Left lung (tissue), 10 donors: ENCODE measurements around the gene ZNF587. TPM values are rescaled to one million over a fixed set of nuclear protein-coding genes. Genes with fewer than 3 reads are reported as not detected.
"Not testable (repeated sequence)": the region's sequence is repeated elsewhere in the genome, so short reads cannot be mapped to it uniquely, and the experiment has no call there.

Source experiments
- ATAC-seq: fragments of 200-7000 bp; cut with Tn5 transposase; one replicate; pipeline ENCODE4 v1.9.1; 2020; ENCODE audit warnings: moderate library complexity
- DNase-seq, 4 donors: peaks; one replicate each; pipeline ENCODE4 v3.0.0-alpha.2; 2013 to 2020
- H3K27ac ChIP-seq, 2 donors: fragments of 200-600 bp; sonication (generic) in 1 of 2; one replicate each; pipeline versions ENCODE4 v1.5.0 to v1.8.0; 2020 to 2021
- H3K27me3 ChIP-seq, 2 donors: fragments of 200-600 bp; sonication (generic) in 1 of 2; one replicate each; pipeline versions ENCODE4 v1.5.0 to v1.8.0; 2020 to 2021
- H3K36me3 ChIP-seq, 2 donors: fragments of 200-600 bp; sonication (generic) in 1 of 2; one replicate each; pipeline versions ENCODE4 v1.5.0 to v1.8.0; 2020 to 2021
- H3K4me1 ChIP-seq, 2 donors: fragments of 200-600 bp; one replicate each; pipeline ENCODE4 v1.8.0; 2021
- H3K4me3 ChIP-seq, 2 donors: fragments of 200-600 bp; sonication (generic) in 1 of 2; one replicate each; pipeline versions ENCODE4 v1.5.0 to v1.8.0; 2020 to 2021; ENCODE audit warnings: mild to moderate bottlenecking in 1 of 2
- H3K9me3 ChIP-seq, 2 donors: fragments of 200-600 bp; sonication (generic) in 1 of 2; one replicate each; pipeline versions ENCODE4 v1.5.0 to v1.8.0; 2020 to 2021
- intact Hi-C, 2 donors: fragments of 100-400 bp; cut with DNase I; formaldehyde crosslinking; loops; one replicate each; pipeline versions ENCODE4 v1.11.2 to v1.14.2; 2022
- polyA plus RNA-seq, 6 donors: library from polyadenylated mRNA; unstranded; fragments of 120-200 nt; gene quantifications; one replicate each; pipeline ENCODE4 v1.2.1, GENCODE V29; 2013; ENCODE audit not compliant: insufficient read length in 6 of 6
- total RNA-seq, 2 donors: library from RNA; stranded (reverse); fragmentation: NEBNext Ultra II Directional; extraction: Animal tissue kit (Norgen Biotek cat#: 25700); gene quantifications; one replicate each; pipeline ENCODE4 v1.2.1, GENCODE V29; 2021
- TF ChIP-seq, protein P1 (sequence below), 2 donors: fragments of 200-600 bp; sonication (generic) in 1 of 2; IDR thresholded peaks; one replicate each; pipeline versions ENCODE4 v1.5.0 to v1.8.0; 2021; ENCODE audit warnings: antibody characterized with exemption in 2 of 2
- donor health status: DM: no; HTN: yes; CAD: no.
- donor health status: DM: no; HTN: no; CAD: no.

Gene ZNF587
- total and polyA plus RNA-seq, 8 donors = 31.4 to 38.8 (median 35.7) TPM

DNA sequence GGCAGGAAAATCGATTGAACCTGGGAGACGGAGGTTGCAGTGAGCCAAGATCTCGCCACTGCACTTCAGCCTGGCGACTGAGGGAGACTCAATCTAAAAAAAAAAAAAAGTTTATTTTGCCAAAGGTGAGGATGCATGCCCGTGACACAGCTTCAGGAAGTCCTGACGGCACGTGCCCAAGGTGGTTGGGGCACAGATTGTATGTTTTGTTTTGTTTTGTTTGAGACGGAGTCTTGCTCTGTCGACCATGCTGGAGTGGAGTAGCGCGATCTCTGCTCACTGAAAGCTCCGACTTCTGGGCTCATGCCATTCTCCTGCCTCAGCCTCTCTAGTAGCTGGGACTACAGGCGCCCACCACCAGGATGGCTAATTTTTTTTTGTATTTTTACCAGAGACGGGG is 31.7 kb upstream of the ZNF587 start:
- intact Hi-C loops = no loop called here

DNA sequence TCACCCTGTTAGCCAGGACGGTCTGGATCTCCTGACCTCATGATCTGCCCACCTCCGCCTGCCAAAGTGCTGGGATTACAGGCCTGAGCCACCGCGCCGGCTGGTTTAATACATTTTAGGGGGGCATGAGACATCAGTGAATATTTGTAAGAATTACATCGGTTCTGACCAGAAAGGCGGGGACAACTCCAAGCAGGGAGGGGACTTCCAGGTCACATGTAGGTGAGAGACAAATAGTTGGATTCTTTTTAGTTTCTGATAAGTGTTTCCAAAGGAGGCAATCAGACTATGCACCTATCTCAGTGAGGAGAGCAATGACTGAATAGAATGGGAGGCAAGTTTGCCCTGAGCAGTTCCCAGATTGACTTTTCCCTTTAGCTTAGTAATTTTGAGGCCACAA is 31.3 kb upstream of the ZNF587 start:
- Histone ChIP-seq H3K4me3 (no peak overlapping the region), H3K9me3 (no peaks in the 10 kb centered on the region), H3K27me3 (no peaks in the 10 kb centered on the region), H3K36me3 (peaks cover 0 to 6% of the 10 kb centered on the region in 2 donors), H3K27ac (no peak overlapping the region), H3K4me1 (peaks cover 22 to 30% of the 10 kb centered on the region in 2 donors)
- TF ChIP-seq, protein P1, sequence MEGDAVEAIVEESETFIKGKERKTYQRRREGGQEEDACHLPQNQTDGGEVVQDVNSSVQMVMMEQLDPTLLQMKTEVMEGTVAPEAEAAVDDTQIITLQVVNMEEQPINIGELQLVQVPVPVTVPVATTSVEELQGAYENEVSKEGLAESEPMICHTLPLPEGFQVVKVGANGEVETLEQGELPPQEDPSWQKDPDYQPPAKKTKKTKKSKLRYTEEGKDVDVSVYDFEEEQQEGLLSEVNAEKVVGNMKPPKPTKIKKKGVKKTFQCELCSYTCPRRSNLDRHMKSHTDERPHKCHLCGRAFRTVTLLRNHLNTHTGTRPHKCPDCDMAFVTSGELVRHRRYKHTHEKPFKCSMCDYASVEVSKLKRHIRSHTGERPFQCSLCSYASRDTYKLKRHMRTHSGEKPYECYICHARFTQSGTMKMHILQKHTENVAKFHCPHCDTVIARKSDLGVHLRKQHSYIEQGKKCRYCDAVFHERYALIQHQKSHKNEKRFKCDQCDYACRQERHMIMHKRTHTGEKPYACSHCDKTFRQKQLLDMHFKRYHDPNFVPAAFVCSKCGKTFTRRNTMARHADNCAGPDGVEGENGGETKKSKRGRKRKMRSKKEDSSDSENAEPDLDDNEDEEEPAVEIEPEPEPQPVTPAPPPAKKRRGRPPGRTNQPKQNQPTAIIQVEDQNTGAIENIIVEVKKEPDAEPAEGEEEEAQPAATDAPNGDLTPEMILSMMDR (IDR thresholded peaks at IDR 0.05) = no peak
- intact Hi-C loops = no loop called here
- DNase-seq = no peak
- no peak for ATAC-seq

More for the DNA sequence above, 31.7 kb upstream of the ZNF587 start:
- Histone ChIP-seq H3K9me3 (no peaks in the 10 kb centered on the region), H3K36me3 (peaks cover 0 to 6% of the 10 kb centered on the region in 2 donors), H3K27me3 (no peaks in the 10 kb centered on the region), H3K4me1 (peaks cover 24 to 32% of the 10 kb centered on the region in 2 donors), H3K4me3 (no peak overlapping the region), H3K27ac (no peak overlapping the region)
- no peak for ATAC-seq
- no peak for DNase-seq
- TF ChIP-seq, protein P1 (IDR thresholded peaks at IDR 0.05) = no peak

DNA sequence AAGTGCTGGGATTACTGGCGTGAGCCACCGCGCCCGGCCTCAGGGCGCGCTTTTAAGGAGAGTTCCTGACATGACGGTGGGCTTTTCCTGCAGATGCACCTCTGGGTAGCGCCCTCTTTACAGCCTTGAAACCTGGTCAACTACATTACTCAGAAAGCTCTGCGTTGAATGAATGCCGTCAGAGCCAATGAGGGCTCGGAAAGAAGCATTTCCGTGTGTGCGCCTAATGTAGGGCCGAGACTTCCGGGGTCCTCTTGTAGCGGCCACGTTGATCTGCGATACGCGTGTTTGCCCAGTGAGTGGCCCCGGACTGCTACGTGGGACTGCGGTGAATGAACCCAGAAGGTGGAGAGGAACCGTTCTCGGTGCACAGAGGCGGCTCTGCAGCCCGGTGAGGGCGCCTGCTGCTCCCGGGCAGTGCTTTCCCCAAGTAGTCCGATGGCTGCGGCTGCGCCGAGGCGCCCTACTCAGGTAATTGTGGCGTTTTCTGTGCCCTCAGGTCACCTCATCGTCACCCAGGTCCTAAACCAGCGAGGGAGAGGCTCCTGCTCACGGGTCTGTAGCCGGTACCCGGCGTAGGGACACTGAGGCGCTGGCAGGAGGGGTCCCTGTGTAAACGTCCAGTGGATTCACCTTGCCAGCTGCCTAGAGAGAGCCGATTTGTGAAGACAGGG is 30.0 kb upstream of the ZNF587 start:
- H3K9me3 ChIP-seq = no peaks in the 10 kb centered on the region
- no peaks in the 10 kb centered on the region for H3K27me3 ChIP-seq
- H3K4me3 ChIP-seq = peak overlapping the region; percentile 74 to 97
- intact Hi-C loops = no loop called here
- TF ChIP-seq, protein P1 (IDR thresholded peaks at IDR 0.05) = no peak
- peak; percentile 82 to 93 (median 89) for DNase-seq
- ATAC-seq = peak; percentile 90
- H3K27ac ChIP-seq = peak overlapping the region; percentile 79 to 81
- peaks cover 14 to 20% of the 10 kb centered on the region in 2 donors for H3K4me1 ChIP-seq
- peaks cover 0 to 6% of the 10 kb centered on the region in 2 donors for H3K36me3 ChIP-seq

DNA sequence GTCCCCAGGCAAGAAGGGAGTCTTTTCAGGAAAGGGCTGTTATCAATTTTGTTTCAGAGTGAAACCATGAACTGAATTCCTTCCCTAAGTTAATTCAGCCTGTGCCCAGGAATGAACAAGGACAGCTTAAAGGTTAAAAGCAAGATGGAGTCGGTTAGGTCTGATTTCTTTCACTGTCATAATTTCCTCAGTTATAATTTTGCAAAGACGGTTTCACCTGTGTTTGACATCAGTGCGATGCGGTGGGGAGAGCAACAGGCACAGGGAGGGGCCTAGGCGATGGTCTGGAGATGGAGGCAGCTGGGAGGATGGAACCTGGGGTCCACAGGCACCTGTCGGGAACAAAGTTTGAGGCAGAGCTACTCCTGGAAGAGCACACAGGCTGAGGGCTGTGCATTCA is 29.1 kb upstream of the ZNF587 start:
- peaks cover 0 to 10% of the 10 kb centered on the region in 2 donors for H3K36me3 ChIP-seq
- DNase-seq (no peak), ATAC-seq (no peak)
- H3K27me3 ChIP-seq = no peaks in the 10 kb centered on the region
- H3K4me3 ChIP-seq = peak overlapping the region; percentile 74 to 97
- peaks cover 10 to 15% of the 10 kb centered on the region in 2 donors for H3K4me1 ChIP-seq
- H3K9me3 ChIP-seq = no peaks in the 10 kb centered on the region
- intact Hi-C loops = no loop called here
- H3K27ac ChIP-seq = no peak overlapping the region
- TF ChIP-seq, protein P1 (IDR thresholded peaks at IDR 0.05) = no peak

DNA sequence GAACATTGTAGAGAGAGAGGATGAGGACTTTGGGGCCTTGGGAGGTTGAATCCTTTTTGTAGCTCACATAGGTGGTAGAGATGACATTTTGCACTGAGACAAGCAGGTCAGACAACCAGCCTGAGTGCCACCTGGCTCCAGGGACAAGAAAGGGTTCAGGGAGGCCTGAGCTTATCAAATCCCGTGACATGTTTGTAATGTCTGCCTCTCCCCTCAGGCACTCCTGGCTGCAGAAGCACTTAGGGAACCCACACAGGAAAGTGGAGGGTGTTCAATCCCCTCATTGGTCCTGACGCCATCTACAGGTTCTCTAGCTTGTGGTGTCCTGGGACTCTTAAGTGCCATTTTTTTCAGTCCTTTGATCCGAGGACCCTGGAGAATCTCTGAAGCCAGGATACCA is 28.6 kb upstream of the ZNF587 start:
- Histone ChIP-seq H3K4me3 (peak overlapping the region in 1 of 2 donors; percentile 74), H3K4me1 (peaks cover 10 to 15% of the 10 kb centered on the region in 2 donors), H3K36me3 (peaks cover 0 to 10% of the 10 kb centered on the region in 2 donors)
- ATAC-seq, intact Hi-C loops, H3K27me3 ChIP-seq, H3K27ac ChIP-seq, DNase-seq, H3K9me3 ChIP-seq: not testable (repeated sequence)

DNA sequence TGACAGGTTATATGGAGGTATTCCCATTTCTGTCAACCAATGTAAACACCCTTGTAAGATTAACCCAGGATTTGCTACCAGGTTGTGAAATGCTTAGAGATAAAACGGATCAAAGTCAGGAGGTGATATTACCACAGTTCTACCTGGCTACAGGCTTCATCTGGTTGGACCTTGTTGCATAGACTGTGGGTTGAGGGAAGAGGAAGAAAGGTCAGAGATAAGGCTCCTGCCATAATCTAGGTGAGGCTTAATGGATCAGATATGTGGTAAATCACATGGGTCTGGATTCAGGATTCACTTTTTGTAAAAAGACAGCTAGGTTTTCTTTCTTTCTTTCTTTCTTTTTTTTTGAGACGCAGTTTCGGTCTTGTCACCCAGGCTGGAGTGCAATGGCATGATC is 28.2 kb upstream of the ZNF587 start:
- H3K4me1 ChIP-seq = peaks cover 10 to 15% of the 10 kb centered on the region in 2 donors
- H3K9me3 ChIP-seq, ATAC-seq, H3K4me3 ChIP-seq, DNase-seq, H3K27me3 ChIP-seq, intact Hi-C loops, H3K27ac ChIP-seq: not testable (repeated sequence)
- peaks cover 0 to 10% of the 10 kb centered on the region in 2 donors for H3K36me3 ChIP-seq

DNA sequence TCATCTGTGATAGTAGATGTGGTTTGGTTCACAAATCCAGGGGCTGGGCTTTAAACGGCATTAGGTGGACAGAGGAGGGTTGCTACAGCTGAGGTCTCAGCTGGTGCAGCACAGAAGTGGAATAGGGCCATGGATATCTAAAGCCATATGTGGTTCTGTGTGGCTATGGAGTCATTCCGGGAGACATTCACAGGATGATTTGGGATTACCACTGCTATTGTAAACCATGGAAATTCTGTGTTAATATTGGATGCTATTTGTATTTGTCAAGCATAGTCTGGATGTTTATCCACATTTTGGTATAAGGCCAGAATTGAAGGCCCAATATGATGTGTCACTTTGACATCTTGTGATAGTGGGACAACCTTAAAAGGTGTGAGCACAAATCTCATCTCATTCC is 26.5 kb upstream of the ZNF587 start:
- intact Hi-C loops, ATAC-seq, H3K9me3 ChIP-seq, DNase-seq, H3K27ac ChIP-seq, H3K4me3 ChIP-seq, H3K27me3 ChIP-seq: not testable (repeated sequence)
- peaks cover 10 to 15% of the 10 kb centered on the region in 2 donors for H3K4me1 ChIP-seq
- H3K36me3 ChIP-seq = peaks cover 0 to 10% of the 10 kb centered on the region in 2 donors

DNA sequence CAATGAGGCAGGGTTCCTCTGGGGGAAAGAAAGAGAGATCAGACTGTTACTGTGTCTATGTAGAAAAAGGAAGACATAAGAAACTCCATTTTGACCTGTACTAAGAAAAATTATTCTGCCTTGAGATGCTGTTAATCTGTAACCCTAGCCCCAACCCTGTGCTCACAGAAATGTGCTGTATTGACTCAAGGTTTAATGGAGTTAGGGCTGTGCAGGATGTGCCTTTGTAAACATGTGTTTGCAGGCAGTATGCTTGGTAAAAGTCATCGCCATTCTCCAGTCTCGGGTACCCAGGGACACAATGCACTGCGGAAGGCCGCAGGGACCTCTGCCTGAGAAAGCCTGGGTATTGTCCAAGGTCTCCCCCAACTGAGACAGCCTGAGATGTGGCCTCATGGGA is 26.1 kb upstream of the ZNF587 start:
- DNase-seq, H3K27me3 ChIP-seq, ATAC-seq, H3K27ac ChIP-seq, H3K4me3 ChIP-seq, intact Hi-C loops, H3K9me3 ChIP-seq: not testable (repeated sequence)
- Histone ChIP-seq H3K4me1 (peaks cover 10 to 11% of the 10 kb centered on the region in 2 donors), H3K36me3 (peaks cover 0 to 10% of the 10 kb centered on the region in 2 donors)
